ENCODE data around the gene COX4I2. TPM values are rescaled to one million over a fixed set of nuclear protein-coding genes. Genes with fewer than 3 reads are reported as not detected.
A peak's percentile ranks its signal among the peaks of the same experiment; 100 is the strongest.

COX4I2 gene
- polyA plus RNA-seq, 3 donors = not detected

DNA sequence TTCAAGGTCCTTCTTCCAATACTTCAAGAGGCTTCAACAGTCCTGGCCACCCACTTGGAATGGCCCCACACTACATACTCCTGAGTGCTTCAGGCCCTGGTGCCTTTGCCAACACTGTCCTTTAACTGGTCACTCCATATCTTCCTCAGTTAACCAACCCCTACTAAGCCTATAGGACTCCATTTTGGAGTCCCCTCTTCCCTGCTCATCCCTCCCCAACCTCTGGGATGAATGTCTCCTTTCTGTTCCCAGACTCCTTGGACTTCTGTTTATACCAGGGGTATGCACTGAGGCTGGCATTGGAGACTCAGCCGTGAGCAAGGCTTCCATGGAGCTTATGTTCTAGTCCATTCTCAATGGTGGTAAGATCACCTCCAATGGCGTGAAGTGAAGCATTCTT, 33.6 kb downstream of the COX4I2 start:
- H3K36me3 ChIP-seq (replicated peaks in 1 of 2; ENCODE audit: control insufficient read depth in 1 of 2, insufficient read depth in 2 of 2, low read length in 2 of 2) = peaks cover 6 to 19% of the 10 kb centered on the region in 2 donors
- no peak for TF ChIP-seq CTCF (IDR thresholded peaks at IDR 0.05)
- H3K4me3 Mint-ChIP-seq = no peak overlapping the region
- WGBS (ENCODE audit: insufficient coverage) = 100% methylated on average over 1 of the region's 2 CpGs
- no peak for DNase-seq
- H3K9me3 Mint-ChIP-seq = no peaks in the 10 kb centered on the region
- intact Hi-C loops (cut with micrococcal nuclease) = no loop called here
- peaks cover 13% of the 10 kb centered on the region for H4K20me1 ChIP-seq (ENCODE audit: insufficient read depth, low read length)
- H3K4me1 Mint-ChIP-seq = peaks cover 47% of the 10 kb centered on the region
- no peaks in the 10 kb centered on the region for H3K9me3 ChIP-seq (replicated peaks in 1 of 2; ENCODE audit: control insufficient read depth in 1 of 2, insufficient read depth in 1 of 2, low read length in 2 of 2)
- H3K27ac Mint-ChIP-seq = peak overlapping the region in 1 of 7 donors; percentile 64
- H3K27ac ChIP-seq (ENCODE audit: low read depth in 1 of 2, low read length in 2 of 2) = no peak overlapping the region
- H3K4me1 ChIP-seq (ENCODE audit: control insufficient read depth in 1 of 2, insufficient read depth in 2 of 2, low read length in 2 of 2) = peaks cover 33 to 47% of the 10 kb centered on the region in 2 donors
- H3K27me3 Mint-ChIP-seq (ENCODE audit: low read depth in 3 of 3) = peaks cover 0 to 10% (median 5%) of the 10 kb centered on the region in 3 donors
- H2AFZ ChIP-seq (ENCODE audit: insufficient read depth, low read depth, low read length, poor library complexity, severe bottlenecking) = no peak overlapping the region
- H3K4me3 ChIP-seq (replicated peaks in 1 of 3; ENCODE audit: low read depth in 2 of 3, low read length in 3 of 3) = no peak overlapping the region
- H3K36me3 Mint-ChIP-seq = peaks cover 23 to 28% of the 10 kb centered on the region in 2 donors
- H3K79me2 ChIP-seq (ENCODE audit: insufficient read depth, low read length) = peaks cover 23% of the 10 kb centered on the region
- H3K27me3 ChIP-seq (ENCODE audit: control insufficient read depth in 2 of 2, insufficient read depth in 2 of 2, low read length in 2 of 2) = no peaks in the 10 kb centered on the region
- H3K9ac ChIP-seq (ENCODE audit: insufficient read depth, low read length, poor library complexity, severe bottlenecking) = no peak overlapping the region
- no peak overlapping the region for H3K4me2 ChIP-seq (replicated peaks; ENCODE audit: extremely low read depth, low read length, poor library complexity, severe bottlenecking)

- Histone ChIP-seq H3K79me2 (ENCODE audit: insufficient read depth, low read length) (peaks cover 26% of the 10 kb centered on the region), H3K9ac (ENCODE audit: insufficient read depth, low read length, poor library complexity, severe bottlenecking) (no peak overlapping the region), H3K27me3 (ENCODE audit: control insufficient read depth in 2 of 2, insufficient read depth in 2 of 2, low read length in 2 of 2) (no peaks in the 10 kb centered on the region), H3K9me3 (replicated peaks in 1 of 2; ENCODE audit: control insufficient read depth in 1 of 2, insufficient read depth in 1 of 2, low read length in 2 of 2) (no peaks in the 10 kb centered on the region), H3K36me3 (replicated peaks in 1 of 2; ENCODE audit: control insufficient read depth in 1 of 2, insufficient read depth in 2 of 2, low read length in 2 of 2) (peaks cover 6 to 30% of the 10 kb centered on the region in 2 donors), H3K4me1 (ENCODE audit: control insufficient read depth in 1 of 2, insufficient read depth in 2 of 2, low read length in 2 of 2) (peaks cover 25 to 29% of the 10 kb centered on the region in 2 donors), H3K27ac (ENCODE audit: low read depth in 1 of 2, low read length in 2 of 2) (peak overlapping the region in 1 of 2 donors; percentile 81), H4K20me1 (ENCODE audit: insufficient read depth, low read length) (no peaks in the 10 kb centered on the region), H3K4me3 (replicated peaks in 1 of 3; ENCODE audit: low read depth in 2 of 3, low read length in 3 of 3) (no peak overlapping the region), H3K4me2 (replicated peaks; ENCODE audit: extremely low read depth, low read length, poor library complexity, severe bottlenecking) (no peak overlapping the region), H2AFZ (ENCODE audit: insufficient read depth, low read depth, low read length, poor library complexity, severe bottlenecking) (no peak overlapping the region)
- Mint-ChIP-seq H3K9me3 (no peaks in the 10 kb centered on the region), H3K27ac (peak overlapping the region in 4 of 7 donors; percentile 11 to 90 (median 84)), H3K27me3 (ENCODE audit: low read depth in 3 of 3) (peaks cover 0 to 8% (median 6%) of the 10 kb centered on the region in 3 donors), H3K36me3 (peaks cover 30 to 38% of the 10 kb centered on the region in 2 donors), H3K4me3 (no peak overlapping the region), H3K4me1 (peaks cover 40% of the 10 kb centered on the region)
- intact Hi-C loops (cut with micrococcal nuclease) = no loop called here
- DNase-seq = no peak
- TF ChIP-seq CTCF (IDR thresholded peaks at IDR 0.05) = no peak
Observed at GRCh38 chr20:31673435-31673834, 35.7 kb downstream of the COX4I2 start.
